Vagina (tissue), 2 donors: ENCODE results near the gene INPP5B. TPM values are rescaled to one million over a fixed set of nuclear protein-coding genes. Genes with fewer than 3 reads are reported as not detected.

Experiments
- DNase-seq, 2 donors: peaks; one replicate each; pipeline ENCODE4 v3.0.0-alpha.2; 2017; ENCODE audit errors: extremely low spot score in 2 of 2
- H3K27ac ChIP-seq: fragments of 200-600 bp; sonication (generic); one replicate; pipeline ENCODE4 v1.5.1; 2019
- H3K27me3 ChIP-seq: fragments of 200-600 bp; sonication (generic); one replicate; pipeline ENCODE4 v1.5.1; 2019
- H3K36me3 ChIP-seq, 2 donors: fragments of 200-600 bp; sonication (generic); one replicate each; pipeline ENCODE4 v1.5.1; 2017 to 2019
- H3K4me1 ChIP-seq: fragments of 200-600 bp; sonication (generic); one replicate; pipeline ENCODE4 v1.5.1; 2019
- H3K4me3 ChIP-seq, 2 donors: fragments of 200-600 bp; sonication (generic); 1 replicate in 1 of 2; 2 replicates in 1 of 2; pipeline ENCODE4 v1.5.1; 2016 to 2019
- H3K9me3 ChIP-seq: fragments of 200-600 bp; sonication (generic); one replicate; pipeline ENCODE4 v1.5.1; 2019
- POLR2A ChIP-seq, 2 donors: fragments of 450-650 bp; IDR thresholded peaks; one replicate each; pipeline ENCODE4 v1.6.1; 2017; ENCODE audit warnings: antibody characterized with exemption in 2 of 2, mild to moderate bottlenecking in 2 of 2, moderate library complexity in 2 of 2
- POLR2AphosphoS5 ChIP-seq, 2 donors: sonication (generic); formaldehyde crosslinking; IDR thresholded peaks; one replicate each; pipeline ENCODE4 v1.9.0; 2017; ENCODE audit warnings: antibody characterized with exemption in 2 of 2, mild to moderate bottlenecking in 2 of 2, low read depth in 1 of 2; ENCODE audit not compliant: insufficient read depth in 1 of 2
- intact Hi-C: fragments of 100-400 bp; cut with DNase I; formaldehyde crosslinking; loops from one replicate; pipeline ENCODE4 v1.15.1; 2023
- total RNA-seq: library from RNA; depleted of rRNA; stranded (reverse); fragments of >200 nt; gene quantifications from one replicate; pipeline ENCODE4 v1.2.3, GENCODE V29; 2016
- TF ChIP-seq, protein P1 (sequence below), 3 experiments: fragments of 450-650 bp in 2 of 3; fragments of 200-600 bp in 1 of 3; sonication (generic) in 1 of 3; IDR thresholded peaks; one replicate each; pipeline ENCODE4 v1.5.1; 2017 to 2019; ENCODE audit warnings: antibody characterized with exemption in 3 of 3, mild to moderate bottlenecking in 2 of 3, moderate library complexity in 2 of 3

INPP5B gene
- total RNA-seq, 1 donor from 2014 or later: 31.2 TPM

DNA sequence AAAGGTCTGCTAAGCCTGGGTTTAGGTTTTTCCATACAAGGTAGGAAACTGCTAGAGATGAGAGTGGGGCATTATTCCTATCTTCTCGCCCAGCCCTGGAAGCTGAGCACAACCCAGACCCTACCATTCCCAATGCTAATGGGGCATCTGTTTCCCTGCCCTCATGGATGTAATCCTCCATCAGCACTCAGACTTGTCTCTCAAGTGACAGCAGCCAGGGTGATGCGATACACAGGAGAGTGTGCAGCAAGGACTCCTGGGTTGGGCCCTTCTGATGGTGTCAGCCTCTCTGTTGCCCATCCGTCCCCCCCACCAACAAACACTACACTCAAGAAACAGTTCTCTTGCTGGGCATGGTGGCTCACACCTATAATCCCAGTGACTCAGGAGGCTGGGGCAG lies 5.9 kb upstream of the INPP5B start:
- Histone ChIP-seq H3K4me3 (no peak overlapping the region), H3K27ac (no peak overlapping the region), H3K9me3 (no peaks in the 10 kb centered on the region), H3K27me3 (no peaks in the 10 kb centered on the region), H3K4me1 (no peaks in the 10 kb centered on the region), H3K36me3 (peaks cover 0 to 5% of the 10 kb centered on the region in 2 donors)
- DNase-seq: no peak
- no peak for TF ChIP-seq POLR2AphosphoS5 (IDR thresholded peaks at IDR 0.05; ENCODE audit: insufficient read depth in 1 of 2, low read depth in 1 of 2)
- no peak for TF ChIP-seq POLR2A (IDR thresholded peaks at IDR 0.05)
- TF ChIP-seq, protein P1, sequence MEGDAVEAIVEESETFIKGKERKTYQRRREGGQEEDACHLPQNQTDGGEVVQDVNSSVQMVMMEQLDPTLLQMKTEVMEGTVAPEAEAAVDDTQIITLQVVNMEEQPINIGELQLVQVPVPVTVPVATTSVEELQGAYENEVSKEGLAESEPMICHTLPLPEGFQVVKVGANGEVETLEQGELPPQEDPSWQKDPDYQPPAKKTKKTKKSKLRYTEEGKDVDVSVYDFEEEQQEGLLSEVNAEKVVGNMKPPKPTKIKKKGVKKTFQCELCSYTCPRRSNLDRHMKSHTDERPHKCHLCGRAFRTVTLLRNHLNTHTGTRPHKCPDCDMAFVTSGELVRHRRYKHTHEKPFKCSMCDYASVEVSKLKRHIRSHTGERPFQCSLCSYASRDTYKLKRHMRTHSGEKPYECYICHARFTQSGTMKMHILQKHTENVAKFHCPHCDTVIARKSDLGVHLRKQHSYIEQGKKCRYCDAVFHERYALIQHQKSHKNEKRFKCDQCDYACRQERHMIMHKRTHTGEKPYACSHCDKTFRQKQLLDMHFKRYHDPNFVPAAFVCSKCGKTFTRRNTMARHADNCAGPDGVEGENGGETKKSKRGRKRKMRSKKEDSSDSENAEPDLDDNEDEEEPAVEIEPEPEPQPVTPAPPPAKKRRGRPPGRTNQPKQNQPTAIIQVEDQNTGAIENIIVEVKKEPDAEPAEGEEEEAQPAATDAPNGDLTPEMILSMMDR (IDR thresholded peaks at IDR 0.05): no peak
- intact Hi-C loops: no loop called here

DNA sequence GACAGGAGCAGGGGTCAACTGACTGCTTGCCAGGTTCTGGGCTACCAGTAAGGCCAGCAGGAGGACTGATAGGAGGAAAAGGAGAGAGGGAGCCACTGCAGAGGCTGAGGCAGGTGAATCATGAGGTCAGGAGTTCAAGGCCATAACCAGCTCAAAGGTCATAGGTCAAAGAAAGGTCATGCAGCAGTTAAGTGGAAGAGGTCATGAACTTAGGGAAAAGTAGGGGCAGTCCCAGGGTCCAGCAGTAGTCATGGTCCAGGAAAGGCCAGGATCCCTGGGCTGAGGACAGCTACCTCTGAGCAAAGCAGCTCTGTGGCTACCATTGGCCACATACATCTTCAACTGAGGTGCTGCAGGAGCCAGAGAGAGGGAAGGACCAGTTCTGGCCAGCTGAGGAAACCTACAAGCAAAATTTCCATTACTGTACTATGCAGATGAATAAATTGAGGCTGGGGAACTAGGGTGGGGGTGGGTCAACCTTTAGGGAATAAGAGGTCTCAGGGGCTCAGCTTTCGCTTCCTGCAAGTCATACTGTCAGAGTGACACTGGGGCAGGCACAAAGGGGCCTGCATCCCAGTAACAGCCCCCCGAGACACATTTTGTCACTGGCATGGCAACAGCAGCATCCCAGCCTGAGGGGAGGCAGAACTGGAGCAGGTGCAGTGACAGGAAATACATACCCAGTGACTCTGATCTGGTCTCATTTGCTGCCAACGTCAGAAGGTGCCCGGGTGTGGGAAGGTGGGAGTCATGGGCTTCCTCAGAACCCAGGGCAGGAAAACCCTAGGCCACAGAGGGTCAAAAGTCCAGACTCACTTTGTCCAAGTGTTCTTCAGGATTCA lies 5.2 kb upstream of the INPP5B start:
- TF ChIP-seq POLR2AphosphoS5 (IDR thresholded peaks at IDR 0.05; ENCODE audit: insufficient read depth in 1 of 2, low read depth in 1 of 2) (no peak), POLR2A (IDR thresholded peaks at IDR 0.05) (no peak)
- TF ChIP-seq, protein P1 (IDR thresholded peaks at IDR 0.05): no peak
- DNase-seq: no peak
- Histone ChIP-seq H3K4me1 (peaks cover 5% of the 10 kb centered on the region), H3K4me3 (no peak overlapping the region), H3K27me3 (no peaks in the 10 kb centered on the region), H3K9me3 (no peaks in the 10 kb centered on the region), H3K27ac (no peak overlapping the region), H3K36me3 (no peaks in the 10 kb centered on the region)
- intact Hi-C loops: no loop called here

GRCh38 chr1:37951041-37951782 lies 4.4 kb upstream of the INPP5B start:
- Histone ChIP-seq H3K4me1 (peaks cover 9% of the 10 kb centered on the region), H3K9me3 (no peaks in the 10 kb centered on the region), H3K27ac (no peak overlapping the region), H3K36me3 (no peaks in the 10 kb centered on the region), H3K4me3 (no peak overlapping the region), H3K27me3 (no peaks in the 10 kb centered on the region)
- TF ChIP-seq, protein P1 (IDR thresholded peaks at IDR 0.05): no peak
- TF ChIP-seq POLR2AphosphoS5 (IDR thresholded peaks at IDR 0.05; ENCODE audit: insufficient read depth in 1 of 2, low read depth in 1 of 2) (no peak), POLR2A (IDR thresholded peaks at IDR 0.05) (no peak)
- intact Hi-C loops: no loop called here
- no peak for DNase-seq

- Histone ChIP-seq H3K9me3 (no peaks in the 10 kb centered on the region), H3K27ac (no peak overlapping the region), H3K36me3 (peaks cover 0 to 6% of the 10 kb centered on the region in 2 donors), H3K27me3 (no peaks in the 10 kb centered on the region), H3K4me3 (no peak overlapping the region), H3K4me1 (peaks cover 25% of the 10 kb centered on the region)
- DNase-seq: no peak
- intact Hi-C loops: no loop called here
- TF ChIP-seq, protein P1 (IDR thresholded peaks at IDR 0.05): no peak
- no peak for TF ChIP-seq POLR2A (IDR thresholded peaks at IDR 0.05)
Measured at GRCh38 chr1:37949524-37950152, 2.8 kb upstream of the INPP5B start.
